Measurements from ENCODE around the gene EIF4E2.

GRCh38 chr2:232610081-232610480 is 59.6 kb downstream of the EIF4E2 start:
- TF ChIP-seq CTCF (IDR thresholded peaks at IDR 0.05) (no peak), POLR2A (IDR thresholded peaks at IDR 0.05) (no peak)

All from stomach (tissue), 4 donors.